CD4-positive, alpha-beta T cell (primary cell): ENCODE data around the gene MCTP1. TPM values are rescaled to one million over a fixed set of nuclear protein-coding genes. Genes with fewer than 3 reads are reported as not detected.

Experiments
- ATAC-seq: fragments of 200-7000 bp; cut with Tn5 transposase; one replicate; pipeline ENCODE4 v1.10.0; 2022; ENCODE audit warnings: mild to moderate bottlenecking; ENCODE audit not compliant: poor library complexity
- CTCF ChIA-PET: fragments of 350-600 bp; sonication (Branson Sonifier 250); formaldehyde crosslinking; loops from one replicate; lab custom pipeline; 2021; ENCODE audit warnings: antibody characterized with exemption, inconsistent platforms; lab: Charles Lee
- POLR2A ChIA-PET: fragments of 350-600 bp; sonication (Branson Sonifier 250); formaldehyde crosslinking; loops from one replicate; lab custom pipeline; 2021; ENCODE audit warnings: antibody characterized with exemption, inconsistent platforms; lab: Charles Lee
- DNase-seq, 14 experiments: peaks; one replicate each; pipeline ENCODE4 v3.0.0-alpha.2; 2013 to 2020; ENCODE audit warnings: mixed read lengths in 2 of 14
- H3K27ac ChIP-seq, 2 donors: one replicate each; pipeline versions ENCODE4 v1.5.1 to v1.7.0; 2013; ENCODE audit warnings: low read length in 2 of 2, low read depth in 1 of 2, mild to moderate bottlenecking in 1 of 2
- H3K27me3 ChIP-seq, 2 experiments: 1 replicate in 1 of 2; 2 replicates in 1 of 2; pipeline versions ENCODE4 v1.6.1 to v1.7.0; 2013; ENCODE audit warnings: low read length in 2 of 2, control low read depth in 1 of 2, mild to moderate bottlenecking in 1 of 2, moderate library complexity in 1 of 2; ENCODE audit not compliant: insufficient read depth in 2 of 2, control insufficient read depth in 1 of 2
- H3K36me3 ChIP-seq: one replicate; pipeline ENCODE4 v1.6.1; 2013; ENCODE audit warnings: low read length, control low read depth; ENCODE audit not compliant: insufficient read depth
- H3K4me1 ChIP-seq: one replicate; pipeline ENCODE4 v1.6.1; 2013; ENCODE audit warnings: low read length, control low read depth; ENCODE audit not compliant: insufficient read depth
- H3K4me3 ChIP-seq: one replicate; pipeline ENCODE4 v1.5.1; 2013; ENCODE audit warnings: mild to moderate bottlenecking, low read length, moderate library complexity
- H3K9me3 ChIP-seq, 2 experiments: 1 replicate in 1 of 2; 2 replicates in 1 of 2; pipeline versions ENCODE4 v1.6.1 to v1.7.0; 2013; ENCODE audit warnings: low read length in 2 of 2, mild to moderate bottlenecking in 2 of 2, control low read depth in 1 of 2, moderate library complexity in 1 of 2; ENCODE audit not compliant: control insufficient read depth in 1 of 2, insufficient read depth in 1 of 2
- H3K27ac Mint-ChIP-seq: one replicate; pipeline ENCODE4 v1.8.0; 2020; ENCODE audit warnings: mixed read lengths
- H3K27me3 Mint-ChIP-seq: one replicate; pipeline ENCODE4 v1.8.0; 2021; ENCODE audit warnings: mixed read lengths
- H3K36me3 Mint-ChIP-seq: one replicate; pipeline ENCODE4 v1.8.0; 2021; ENCODE audit warnings: low read depth, mixed read lengths
- H3K4me1 Mint-ChIP-seq: one replicate; pipeline ENCODE4 v1.8.0; 2021; ENCODE audit warnings: low read depth, mixed read lengths
- H3K4me3 Mint-ChIP-seq: one replicate; pipeline ENCODE4 v1.8.0; 2020; ENCODE audit warnings: mild to moderate bottlenecking, mixed read lengths
- H3K9me3 Mint-ChIP-seq: one replicate; pipeline ENCODE4 v1.8.0; 2020; ENCODE audit warnings: mixed read lengths
- intact Hi-C, 2 experiments: fragments of 100-400 bp; cut with DNase I in 1 of 2; cut with micrococcal nuclease in 1 of 2; formaldehyde crosslinking; loops; one replicate each; pipeline versions ENCODE4 v1.15.1 to v1.9.0; 2023 to 2025; cut with DNase I, micrococcal nuclease
- total RNA-seq, 174 experiments: library from RNA in 2 of 174; stranded (reverse) in 2 of 174; gene quantifications; one replicate each; pipeline ENCODE4 v1.2.3 and lab custom pipeline; 2021 to 2026
- TF ChIP-seq, protein P1 (sequence below): fragments of 200-600 bp; IDR thresholded peaks from one replicate; pipeline ENCODE4 v1.8.0; 2022; ENCODE audit warnings: antibody characterized with exemption, mild to moderate bottlenecking

The MCTP1 gene
- total RNA-seq, 2 experiments from 2014 or later, result 2.1 to 2.7 TPM

GRCh38 chr5:95235439-95235982 lies 49.4 kb downstream of the MCTP1 start:
- no peaks in the 10 kb centered on the region for H3K4me1 Mint-ChIP-seq
- TF ChIP-seq, protein P1, sequence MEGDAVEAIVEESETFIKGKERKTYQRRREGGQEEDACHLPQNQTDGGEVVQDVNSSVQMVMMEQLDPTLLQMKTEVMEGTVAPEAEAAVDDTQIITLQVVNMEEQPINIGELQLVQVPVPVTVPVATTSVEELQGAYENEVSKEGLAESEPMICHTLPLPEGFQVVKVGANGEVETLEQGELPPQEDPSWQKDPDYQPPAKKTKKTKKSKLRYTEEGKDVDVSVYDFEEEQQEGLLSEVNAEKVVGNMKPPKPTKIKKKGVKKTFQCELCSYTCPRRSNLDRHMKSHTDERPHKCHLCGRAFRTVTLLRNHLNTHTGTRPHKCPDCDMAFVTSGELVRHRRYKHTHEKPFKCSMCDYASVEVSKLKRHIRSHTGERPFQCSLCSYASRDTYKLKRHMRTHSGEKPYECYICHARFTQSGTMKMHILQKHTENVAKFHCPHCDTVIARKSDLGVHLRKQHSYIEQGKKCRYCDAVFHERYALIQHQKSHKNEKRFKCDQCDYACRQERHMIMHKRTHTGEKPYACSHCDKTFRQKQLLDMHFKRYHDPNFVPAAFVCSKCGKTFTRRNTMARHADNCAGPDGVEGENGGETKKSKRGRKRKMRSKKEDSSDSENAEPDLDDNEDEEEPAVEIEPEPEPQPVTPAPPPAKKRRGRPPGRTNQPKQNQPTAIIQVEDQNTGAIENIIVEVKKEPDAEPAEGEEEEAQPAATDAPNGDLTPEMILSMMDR, result no peak

GRCh38 chr5:95229646-95230045 lies 55.2 kb downstream of the MCTP1 start:
- Mint-ChIP-seq H3K4me1 (no peaks in the 10 kb centered on the region), H3K4me3 (no peak overlapping the region), H3K27me3 (no peaks in the 10 kb centered on the region), H3K27ac (no peak overlapping the region), H3K9me3 (no peaks in the 10 kb centered on the region), H3K36me3 (no peaks in the 10 kb centered on the region)
- DNase-seq (no peak), ATAC-seq (no peak)
- no peaks in the 10 kb centered on the region for H3K4me1 ChIP-seq
- no peak overlapping the region for H3K4me3 ChIP-seq
- H3K9me3 ChIP-seq, result no peaks in the 10 kb centered on the region
- POLR2A ChIA-PET, result no interaction called here
- no peaks in the 10 kb centered on the region for H3K36me3 ChIP-seq
- TF ChIP-seq, protein P1, result no peak
- intact Hi-C loops, result no loop called here
- no peaks in the 10 kb centered on the region for H3K27me3 ChIP-seq
- CTCF ChIA-PET, result no interaction called here
- H3K27ac ChIP-seq, result no peak overlapping the region

More at GRCh38 chr5:95235439-95235982, 49.4 kb downstream of the MCTP1 start:
- CTCF ChIA-PET, result no interaction called here
- POLR2A ChIA-PET, result no interaction called here
- no peak overlapping the region for H3K27ac ChIP-seq
- H3K36me3 ChIP-seq, result no peaks in the 10 kb centered on the region
- no peak overlapping the region for H3K27ac Mint-ChIP-seq
- ATAC-seq (no peak), DNase-seq (no peak)
- H3K4me1 ChIP-seq, result no peaks in the 10 kb centered on the region
- no peak overlapping the region for H3K4me3 Mint-ChIP-seq
- no peaks in the 10 kb centered on the region for H3K9me3 ChIP-seq
- intact Hi-C loops, result no loop called here
- H3K27me3 Mint-ChIP-seq, result no peaks in the 10 kb centered on the region
- no peak overlapping the region for H3K4me3 ChIP-seq
- H3K27me3 ChIP-seq, result no peaks in the 10 kb centered on the region
- no peaks in the 10 kb centered on the region for H3K36me3 Mint-ChIP-seq
- no peaks in the 10 kb centered on the region for H3K9me3 Mint-ChIP-seq

- no peak overlapping the region for H3K27ac Mint-ChIP-seq
- Histone ChIP-seq H3K4me1 (no peaks in the 10 kb centered on the region), H3K27ac (no peak overlapping the region), H3K9me3 (no peaks in the 10 kb centered on the region), H3K36me3 (no peaks in the 10 kb centered on the region), H3K4me3 (no peak overlapping the region), H3K27me3 (no peaks in the 10 kb centered on the region)
- DNase-seq, result no peak
- H3K4me1 Mint-ChIP-seq, result no peaks in the 10 kb centered on the region
- TF ChIP-seq, protein P1, result no peak
- no peaks in the 10 kb centered on the region for H3K27me3 Mint-ChIP-seq
- no peak overlapping the region for H3K4me3 Mint-ChIP-seq
- ChIA-PET POLR2A (no interaction called here), CTCF (no interaction called here)
- no peaks in the 10 kb centered on the region for H3K36me3 Mint-ChIP-seq
- no peak for ATAC-seq
- intact Hi-C loops, result no loop called here
- no peaks in the 10 kb centered on the region for H3K9me3 Mint-ChIP-seq
Observed at GRCh38 chr5:95224701-95225459, 60.0 kb downstream of the MCTP1 start.
